Caco-2 (cell line): ENCODE results near the gene C1orf53. TPM values are rescaled to one million over a fixed set of nuclear protein-coding genes. Genes with fewer than 3 reads are reported as not detected.
A peak's percentile ranks its signal among the peaks of the same experiment; 100 is the strongest.

ENCODE experiments used
- BruUV-seq: library from RNA; stranded (reverse); fragments of 400-500 nt; replicated peaks from 2 replicates; lab custom pipeline; 2021; lab: Mats Ljungman, UMichigan
- CTCF ChIA-PET: fragments of 300-600 bp; sonication (Branson Sonifier 250); formaldehyde crosslinking; loops from one replicate; lab custom pipeline; 2022; ENCODE audit warnings: antibody characterized with exemption; lab: Charles Lee
- POLR2A ChIA-PET: fragments of 300-600 bp; sonication (Branson Sonifier 250); formaldehyde crosslinking; loops from one replicate; lab custom pipeline; 2022; ENCODE audit warnings: antibody characterized with exemption; lab: Charles Lee
- DNase-seq, 2 experiments: peaks; one replicate each; pipeline versions ENCODE4 v3.0.0 to v3.0.0-alpha.2; 2020 to 2022
- H3K27me3 ChIP-seq: replicated peaks from 2 replicates; pipeline ENCODE4 v1.6.0; 2011; ENCODE audit warnings: low read length; ENCODE audit not compliant: control insufficient read depth, insufficient read depth
- H3K36me3 ChIP-seq: 2 replicates; pipeline ENCODE4 v1.5.1; 2011; ENCODE audit warnings: low read length; ENCODE audit not compliant: control insufficient read depth, insufficient read depth
- H3K4me1 ChIP-seq: fragments of 250-450 bp; sonication (Bioruptor Pico); 2 replicates; pipeline ENCODE4 v1.5.1; 2020; ENCODE audit warnings: mild to moderate bottlenecking
- H3K4me3 ChIP-seq: 2 replicates; pipeline ENCODE4 v1.5.1; 2011; ENCODE audit warnings: low read depth, mild to moderate bottlenecking, control low read depth, low read length
- H3K9me3 ChIP-seq: fragments of 250-450 bp; sonication (Bioruptor Pico); 2 replicates; pipeline ENCODE4 v1.5.1; 2020; ENCODE audit warnings: mild to moderate bottlenecking, moderate library complexity
- H3K27ac Mint-ChIP-seq: one replicate; pipeline ENCODE4 v1.8.0; 2022; ENCODE audit warnings: mixed read lengths; ENCODE audit not compliant: unreplicated experiment
- H3K27me3 Mint-ChIP-seq: one replicate; pipeline ENCODE4 v1.8.0; 2022; ENCODE audit warnings: mixed read lengths; ENCODE audit not compliant: insufficient read depth, unreplicated experiment
- H3K36me3 Mint-ChIP-seq: one replicate; pipeline ENCODE4 v1.8.0; 2022; ENCODE audit warnings: mild to moderate bottlenecking, mixed read lengths; ENCODE audit not compliant: insufficient read depth, unreplicated experiment
- H3K4me1 Mint-ChIP-seq: one replicate; pipeline ENCODE4 v1.8.0; 2022; ENCODE audit warnings: low read depth, mixed read lengths; ENCODE audit not compliant: unreplicated experiment
- H3K4me3 Mint-ChIP-seq: one replicate; pipeline ENCODE4 v1.8.0; 2022; ENCODE audit warnings: mild to moderate bottlenecking, moderate library complexity, mixed read lengths; ENCODE audit not compliant: unreplicated experiment
- H3K9me3 Mint-ChIP-seq: one replicate; pipeline ENCODE4 v1.8.0; 2022; ENCODE audit warnings: mixed read lengths; ENCODE audit not compliant: unreplicated experiment
- CTCF ChIP-seq, 2 experiments: fragments of 200-600 bp in 1 of 2; IDR thresholded peaks; 1 replicate in 1 of 2; 2 replicates in 1 of 2; pipeline versions ENCODE4 v1.5.1 to v1.8.0; 2011 to 2022; ENCODE audit warnings: antibody characterized with exemption in 1 of 2, control low read depth in 1 of 2, inconsistent platforms in 1 of 2, low read depth in 1 of 2, low read length in 1 of 2, mild to moderate bottlenecking in 1 of 2, moderate library complexity in 1 of 2; ENCODE audit not compliant: insufficient read depth in 1 of 2, severe bottlenecking in 1 of 2, unreplicated experiment in 1 of 2
- intact Hi-C: fragments of 100-400 bp; cut with micrococcal nuclease; formaldehyde crosslinking; loops from one replicate; pipeline ENCODE4 v1.10.0; 2022; ENCODE audit not compliant: unreplicated experiment
- total RNA-seq: library from RNA; stranded (reverse); gene quantifications from 2 replicates; pipeline ENCODE4 v1.2.3, GENCODE V29; 2022

C1orf53 gene
- total RNA-seq, 1 experiment from 2014 or later = 9.9 TPM

- H3K36me3 Mint-ChIP-seq = no peaks in the 10 kb centered on the region
- Histone ChIP-seq H3K36me3 (no peaks in the 10 kb centered on the region), H3K4me3 (peak overlapping the region; percentile 25), H3K4me1 (peaks cover 12% of the 10 kb centered on the region; the same call in 1 of the 2 replicates), H3K27me3 (no peaks in the 10 kb centered on the region; the same call in 1 of the 2 replicates), H3K9me3 (no peaks in the 10 kb centered on the region)
- no peak for TF ChIP-seq CTCF (IDR thresholded peaks at IDR 0.05; ENCODE audit: insufficient read depth in 1 of 2, low read depth in 1 of 2, low read length in 1 of 2, severe bottlenecking in 1 of 2, unreplicated experiment in 1 of 2)
- no peak for DNase-seq
- H3K4me1 Mint-ChIP-seq = peaks cover 14% of the 10 kb centered on the region
- H3K27me3 Mint-ChIP-seq = peaks cover 30% of the 10 kb centered on the region
- no TSS peak for BruUV-seq
- CTCF ChIA-PET = interaction anchor here (0.9 kb wide), 1 partner anchor 218 kb away, joined by 13 read pairs; no protein-coding TSS in a partner anchor
- H3K9me3 Mint-ChIP-seq = no peaks in the 10 kb centered on the region
- POLR2A ChIA-PET = no interaction called here
- intact Hi-C loops = no loop called here
- peak overlapping the region; percentile 66 for H3K4me3 Mint-ChIP-seq
- H3K27ac Mint-ChIP-seq = no peak overlapping the region
Measured at GRCh38 chr1:197911111-197911856, 8.9 kb downstream of the C1orf53 start.

- H3K27me3 ChIP-seq = peaks cover 2% of the 10 kb centered on the region; the same call in 1 of the 2 replicates
- no peaks in the 10 kb centered on the region for H3K9me3 Mint-ChIP-seq
- peak overlapping the region; percentile 25 for H3K4me3 ChIP-seq
- H3K9me3 ChIP-seq = no peaks in the 10 kb centered on the region
- H3K36me3 ChIP-seq = no peaks in the 10 kb centered on the region
- DNase-seq = peak in 1 of 2 experiments; percentile 30
- peaks cover 18% of the 10 kb centered on the region; the same call in 1 of the 2 replicates for H3K4me1 ChIP-seq
- intact Hi-C loops = no loop called here
- no peaks in the 10 kb centered on the region for H3K36me3 Mint-ChIP-seq
- ChIA-PET POLR2A (no interaction called here), CTCF (interaction anchor here (0.9 kb wide), 1 partner anchor 219 kb away, joined by 13 read pairs; no protein-coding TSS in a partner anchor)
- H3K27me3 Mint-ChIP-seq = peaks cover 36% of the 10 kb centered on the region
- no TSS peak for BruUV-seq
- H3K4me3 Mint-ChIP-seq = peak overlapping the region; percentile 66
- TF ChIP-seq CTCF (IDR thresholded peaks at IDR 0.05; ENCODE audit: insufficient read depth in 1 of 2, low read depth in 1 of 2, low read length in 1 of 2, severe bottlenecking in 1 of 2, unreplicated experiment in 1 of 2) = no peak
- H3K27ac Mint-ChIP-seq = no peak overlapping the region
- peaks cover 20% of the 10 kb centered on the region for H3K4me1 Mint-ChIP-seq
Measured at GRCh38 chr1:197911857-197912696, 9.6 kb downstream of the C1orf53 start.
